Heart right ventricle (tissue), 16 donors: ENCODE results near the gene CALR. TPM values are rescaled to one million over a fixed set of nuclear protein-coding genes. Genes with fewer than 3 reads are reported as not detected.
"Not testable (repeated sequence)": the region's sequence is repeated elsewhere in the genome, so short reads cannot be mapped to it uniquely, and the experiment has no call there.

Experiments used
- ATAC-seq, 8 donors: fragments of 200-7000 bp; cut with Tn5 transposase; one replicate each; pipeline ENCODE4 v1.9.1; 2020; ENCODE audit warnings: mild to moderate bottlenecking in 8 of 8, moderate library complexity in 8 of 8, moderate number of reproducible peaks in 1 of 8
- DNase-seq, 2 donors: peaks; one replicate each; pipeline ENCODE4 v3.0.0-alpha.2; 2020
- H3K27ac ChIP-seq, 10 donors: fragments of 200-600 bp; sonication (generic) in 2 of 10; one replicate each; pipeline versions ENCODE4 v1.5.0 to v1.8.0; 2020 to 2022; ENCODE audit warnings: mild to moderate bottlenecking in 3 of 10
- H3K27me3 ChIP-seq, 7 donors: fragments of 200-600 bp; one replicate each; pipeline ENCODE4 v1.8.0; 2021 to 2022; ENCODE audit warnings: mild to moderate bottlenecking in 2 of 7
- H3K36me3 ChIP-seq, 9 donors: fragments of 200-600 bp; sonication (generic) in 1 of 9; one replicate each; pipeline versions ENCODE4 v1.5.0 to v1.8.0; 2020 to 2022; ENCODE audit warnings: mild to moderate bottlenecking in 2 of 9
- H3K4me1 ChIP-seq, 9 donors: fragments of 200-600 bp; sonication (generic) in 1 of 9; one replicate each; pipeline versions ENCODE4 v1.5.0 to v1.8.0; 2020 to 2022; ENCODE audit warnings: mild to moderate bottlenecking in 4 of 9
- H3K4me3 ChIP-seq, 10 donors: fragments of 200-600 bp; sonication (generic) in 2 of 10; one replicate each; pipeline versions ENCODE4 v1.5.0 to v1.8.0; 2020 to 2022; ENCODE audit warnings: mild to moderate bottlenecking in 7 of 10, moderate library complexity in 2 of 10
- H3K9me3 ChIP-seq, 11 donors: fragments of 200-600 bp in 10 of 11; sonication (generic) in 2 of 11; one replicate each; pipeline versions ENCODE4 v1.5.0 to v1.8.0; 2013 to 2022; ENCODE audit warnings: mild to moderate bottlenecking in 2 of 11, control low read depth in 1 of 11, moderate library complexity in 1 of 11
- CTCF ChIP-seq, 9 donors: fragments of 200-600 bp; sonication (generic) in 2 of 9; IDR thresholded peaks; one replicate each; pipeline versions ENCODE4 v1.5.0 to v1.8.0; 2021 to 2022; ENCODE audit warnings: antibody characterized with exemption in 9 of 9, mild to moderate bottlenecking in 5 of 9, moderate library complexity in 1 of 9
- WGBS, 2 donors: extraction: QIAGEN DNeasy Blood & Tissue Kit; methylation state at CpG; one replicate each; pipeline ENCODE4 v1.1.7; 2013; ENCODE audit warnings: inconsistent platforms in 1 of 2; 5-methylcytosine and 5-hydroxymethylcytosine counted together
- intact Hi-C, 10 donors: fragments of 100-400 bp; cut with DNase I; formaldehyde crosslinking; loops; one replicate each; pipeline versions ENCODE4 v1.11.1 to v1.14.2; 2022
- polyA plus RNA-seq, 2 donors: library from polyadenylated mRNA; stranded (reverse); fragments of 200-250 nt; gene quantifications; one replicate each; pipeline ENCODE4 v1.2.3, GENCODE V29; 2013
- total RNA-seq, 10 donors: library from RNA; stranded (reverse); fragmentation: NEBNext Ultra II Directional in 3 of 10; extraction: Animal tissue kit (Norgen Biotek cat#: 25700) in 3 of 10; gene quantifications; one replicate each; pipeline versions ENCODE4 v1.2.1 to v1.2.4, GENCODE V29; 2021 to 2023
- donor health status: Arrhythmogenic right ventricular cardiomyopathy.
- donor health status: ischemic (EF 13 %, LVEDD 7.1; RV severe dilation, severe dysfunction).
- donor health status: healthy with polysubstance abuse.
- donor health status: DM: no; HTN: yes; CAD: no.
- donor health status: DM: no; HTN: no; CAD: no.
- donor health status: ischemic (EF 25% LVEDD 6.9; RV normal size, moderate dysfunction).
- donor health status: ischemic (EF 25% LVEDD 5.7; RV mildly dilated, moderate dysfunction).
- donor health status: healthy.
- donor health status: DM: yes; HTN: yes; CAD: no.
- donor health status: Ischemic cardiomyopathy.
- donor health status: ischemic (EF 35%, LVEDD 5.7; RV mildly dilated, moderate dysfunction).
- donor health status: nonischemic (EF 11% LVEDD 7.7; RV severe dilation, severe dysfunction).
- donor health status: DM: yes; HTN: yes; CAD: no.
- donor health status: PGD.
- donor health status: ischemic (EF 29% LVEDD 5.4; RV normal size, mild dysfunction).
- donor health status: nonischemic (EF 23%, LVEDD 6.1; RV moderate dilation, normal function).

The CALR gene
- total and polyA plus RNA-seq, 12 donors: 197 to 830 (median 348) TPM

- no peak for TF ChIP-seq CTCF (IDR thresholded peaks at IDR 0.05)
- intact Hi-C loops: loop anchor here in 8 of 10 donors (10.0 kb wide), 6 partner anchors 195 to 755 kb away; no protein-coding TSS in a partner anchor
- 81 to 86% methylated on average over 7 of the region's 7 CpGs for WGBS, 2 donors
- peak overlapping the region; percentile 50 to 87 (median 80) for H3K27ac ChIP-seq
- no peaks in the 10 kb centered on the region for H3K36me3 ChIP-seq
- no peaks in the 10 kb centered on the region for H3K9me3 ChIP-seq
- peak overlapping the region in 4 of 10 donors; percentile 4 to 26 (median 15) for H3K4me3 ChIP-seq
- ATAC-seq: no peak
- no peak for DNase-seq
- H3K27me3 ChIP-seq: no peaks in the 10 kb centered on the region
- H3K4me1 ChIP-seq: peaks cover 2 to 28% (median 5%) of the 10 kb centered on the region in 9 donors
Observed at GRCh38 chr19:12970070-12970820, 31.8 kb downstream of the CALR start.

GRCh38 chr19:12973236-12973635, 34.8 kb downstream of the CALR start:
- ATAC-seq (no peak), DNase-seq (no peak)
- no peaks in the 10 kb centered on the region for H3K36me3 ChIP-seq
- peaks cover 0 to 34% (median 9%) of the 10 kb centered on the region in 9 donors for H3K4me1 ChIP-seq
- no peak overlapping the region for H3K4me3 ChIP-seq
- intact Hi-C loops: loop anchor here in 8 of 10 donors (10.0 kb wide), 6 partner anchors 192 to 752 kb away; no protein-coding TSS in a partner anchor
- no peak for TF ChIP-seq CTCF (IDR thresholded peaks at IDR 0.05)
- WGBS, 2 donors: 79 to 80% methylated on average over 16 of the region's 16 CpGs
- H3K9me3 ChIP-seq: no peaks in the 10 kb centered on the region
- no peak overlapping the region for H3K27ac ChIP-seq
- H3K27me3 ChIP-seq: no peaks in the 10 kb centered on the region

GRCh38 chr19:12974301-12975220, 36.2 kb downstream of the CALR start:
- Histone ChIP-seq H3K36me3 (no peaks in the 10 kb centered on the region), H3K27me3 (no peaks in the 10 kb centered on the region), H3K4me3 (no peak overlapping the region), H3K9me3 (no peaks in the 10 kb centered on the region), H3K4me1 (peaks cover 0 to 28% (median 9%) of the 10 kb centered on the region in 9 donors), H3K27ac (peak overlapping the region in 1 of 10 donors; percentile 9)
- intact Hi-C loops: loop anchor here (2.0 to 10.0 kb wide), 11 partner anchors 118 to 750 kb away; no protein-coding TSS in a partner anchor
- ATAC-seq: peak in 3 of 8 donors; percentile 6 to 19 (median 12)
- DNase-seq: no peak
- 68 to 74% methylated on average over 19 of the region's 19 CpGs for WGBS, 2 donors
- no peak for TF ChIP-seq CTCF (IDR thresholded peaks at IDR 0.05)

- no peak for DNase-seq
- Histone ChIP-seq H3K27me3 (no peaks in the 10 kb centered on the region), H3K4me1 (peaks cover 0 to 22% (median 7%) of the 10 kb centered on the region in 9 donors), H3K4me3 (no peak overlapping the region), H3K9me3 (no peaks in the 10 kb centered on the region), H3K27ac (peak overlapping the region in 1 of 10 donors; percentile 9), H3K36me3 (no peaks in the 10 kb centered on the region)
- peak in 3 of 8 donors; percentile 7 to 15 (median 8) for ATAC-seq
- WGBS, 2 donors: 54 to 57% methylated on average over 17 of the region's 17 CpGs
- intact Hi-C loops: loop anchor here (2.0 to 10.0 kb wide), 11 partner anchors 117 to 750 kb away; no protein-coding TSS in a partner anchor
- no peak for TF ChIP-seq CTCF (IDR thresholded peaks at IDR 0.05)
Observed at GRCh38 chr19:12975221-12975741, 36.9 kb downstream of the CALR start.

GRCh38 chr19:12976109-12976508, 37.7 kb downstream of the CALR start:
- H3K27ac ChIP-seq, H3K27me3 ChIP-seq, H3K36me3 ChIP-seq, DNase-seq, ATAC-seq, H3K4me3 ChIP-seq, H3K9me3 ChIP-seq: not testable (repeated sequence)
- 85 to 91% methylated on average over 7 of the region's 7 CpGs for WGBS, 2 donors
- intact Hi-C loops: loop anchor here (5.0 to 10.0 kb wide), 10 partner anchors 116 to 749 kb away; no protein-coding TSS in a partner anchor
- H3K4me1 ChIP-seq: peaks cover 0 to 21% (median 7%) of the 10 kb centered on the region in 9 donors
